ENCODE results near the gene MAPK1IP1L. TPM values are rescaled to one million over a fixed set of nuclear protein-coding genes. Genes with fewer than 3 reads are reported as not detected.
"Not testable (repeated sequence)": the region's sequence is repeated elsewhere in the genome, so short reads cannot be mapped to it uniquely, and the experiment has no call there.

MAPK1IP1L gene
- total and polyA plus RNA-seq, 4 donors: 29.0 to 101 (median 64.7) TPM

- no CpG with 5 or more reads among the region's 4 CpGs for WGBS (ENCODE audit: insufficient coverage)
- Histone ChIP-seq H3K4me3 (ENCODE audit: low read depth, low read length) (peak overlapping the region; percentile 89), H3K4me1 (ENCODE audit: control insufficient read depth, insufficient read depth, low read length) (no peaks in the 10 kb centered on the region)
Observed at GRCh38 chr14:55028476-55028875, 23.0 kb upstream of the MAPK1IP1L start.

GRCh38 chr14:55031190-55031589 lies 20.3 kb upstream of the MAPK1IP1L start:
- no peak for DNase-seq (ENCODE audit: low read depth in 4 of 6, low spot score in 6 of 6)
- no peak overlapping the region for H3K27ac ChIP-seq (ENCODE audit: low read depth, low read length)
- H3K36me3 ChIP-seq (ENCODE audit: control insufficient read depth, insufficient read depth, low read length): peaks cover 5% of the 10 kb centered on the region
- no CpG with 5 or more reads among the region's 2 CpGs for WGBS (ENCODE audit: insufficient coverage)
- no peaks in the 10 kb centered on the region for H3K4me1 ChIP-seq (ENCODE audit: control insufficient read depth, insufficient read depth, low read length)
- no peak overlapping the region for H3K4me3 ChIP-seq (ENCODE audit: low read depth, low read length)
- no peaks in the 10 kb centered on the region for H3K27me3 ChIP-seq (ENCODE audit: control insufficient read depth, insufficient read depth, low read length)
- no peaks in the 10 kb centered on the region for H3K9me3 ChIP-seq (ENCODE audit: control insufficient read depth, insufficient read depth, low read length)

More at GRCh38 chr14:55028476-55028875, 23.0 kb upstream of the MAPK1IP1L start:
- H3K9me3 ChIP-seq (ENCODE audit: control insufficient read depth, insufficient read depth, low read length): no peaks in the 10 kb centered on the region
- no peaks in the 10 kb centered on the region for H3K36me3 ChIP-seq (ENCODE audit: control insufficient read depth, insufficient read depth, low read length)
- no peaks in the 10 kb centered on the region for H3K27me3 ChIP-seq (ENCODE audit: control insufficient read depth, insufficient read depth, low read length)
- DNase-seq (ENCODE audit: low read depth in 4 of 6, low spot score in 6 of 6): no peak
- H3K27ac ChIP-seq (ENCODE audit: low read depth, low read length): no peak overlapping the region

- not testable (repeated sequence) for H3K4me1 ChIP-seq (ENCODE audit: control insufficient read depth, insufficient read depth, low read length); H3K27me3 ChIP-seq (ENCODE audit: control insufficient read depth, insufficient read depth, low read length); H3K27ac ChIP-seq (ENCODE audit: low read depth, low read length); H3K4me3 ChIP-seq (ENCODE audit: low read depth, low read length); H3K9me3 ChIP-seq (ENCODE audit: control insufficient read depth, insufficient read depth, low read length); DNase-seq (ENCODE audit: low read depth in 4 of 6, low spot score in 6 of 6)
- H3K36me3 ChIP-seq (ENCODE audit: control insufficient read depth, insufficient read depth, low read length): peaks cover 14% of the 10 kb centered on the region
Observed at GRCh38 chr14:55037995-55038394, 13.5 kb upstream of the MAPK1IP1L start.

- Histone ChIP-seq H3K36me3 (ENCODE audit: control insufficient read depth, insufficient read depth, low read length) (peaks cover 14% of the 10 kb centered on the region), H3K9me3 (ENCODE audit: control insufficient read depth, insufficient read depth, low read length) (no peaks in the 10 kb centered on the region), H3K27ac (ENCODE audit: low read depth, low read length) (no peak overlapping the region), H3K4me3 (ENCODE audit: low read depth, low read length) (no peak overlapping the region), H3K27me3 (ENCODE audit: control insufficient read depth, insufficient read depth, low read length) (no peaks in the 10 kb centered on the region), H3K4me1 (ENCODE audit: control insufficient read depth, insufficient read depth, low read length) (no peaks in the 10 kb centered on the region)
- DNase-seq (ENCODE audit: low read depth in 4 of 6, low spot score in 6 of 6): no peak
Observed at GRCh38 chr14:55038708-55039107, 12.7 kb upstream of the MAPK1IP1L start.

DNA sequence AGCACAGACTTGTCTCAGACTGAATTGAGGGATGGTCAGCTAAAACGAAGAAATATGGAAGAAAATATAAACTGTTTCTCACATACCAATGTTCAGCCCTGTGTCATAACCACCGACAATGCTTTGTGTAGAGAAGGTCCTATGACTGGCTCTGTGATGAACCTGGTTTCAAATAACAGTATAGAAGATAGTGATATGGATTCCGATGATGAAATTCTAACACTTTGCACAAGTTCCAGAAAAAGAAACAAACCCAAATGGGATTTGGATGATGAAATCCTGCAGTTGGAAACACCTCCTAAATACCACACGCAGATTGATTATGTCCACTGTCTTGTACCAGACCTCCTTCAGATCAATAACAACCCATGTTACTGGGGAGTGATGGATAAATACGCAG lies 7.9 kb upstream of the MAPK1IP1L start:
- Histone ChIP-seq H3K27me3 (ENCODE audit: control insufficient read depth, insufficient read depth, low read length) (no peaks in the 10 kb centered on the region), H3K27ac (ENCODE audit: low read depth, low read length) (no peak overlapping the region), H3K4me1 (ENCODE audit: control insufficient read depth, insufficient read depth, low read length) (no peaks in the 10 kb centered on the region), H3K4me3 (ENCODE audit: low read depth, low read length) (no peak overlapping the region), H3K36me3 (ENCODE audit: control insufficient read depth, insufficient read depth, low read length) (peaks cover 3% of the 10 kb centered on the region), H3K9me3 (ENCODE audit: control insufficient read depth, insufficient read depth, low read length) (no peaks in the 10 kb centered on the region)
- WGBS (ENCODE audit: insufficient coverage): no CpG with 5 or more reads among the region's 5 CpGs
- DNase-seq (ENCODE audit: low read depth in 4 of 6, low spot score in 6 of 6): no peak

GRCh38 chr14:55045087-55045486 lies 6.4 kb upstream of the MAPK1IP1L start:
- no peaks in the 10 kb centered on the region for H3K27me3 ChIP-seq (ENCODE audit: control insufficient read depth, insufficient read depth, low read length)
- H3K36me3 ChIP-seq (ENCODE audit: control insufficient read depth, insufficient read depth, low read length): no peaks in the 10 kb centered on the region
- DNase-seq (ENCODE audit: low read depth in 4 of 6, low spot score in 6 of 6): no peak
- H3K4me3 ChIP-seq (ENCODE audit: low read depth, low read length): no peak overlapping the region
- H3K4me1 ChIP-seq (ENCODE audit: control insufficient read depth, insufficient read depth, low read length): no peaks in the 10 kb centered on the region
- H3K9me3 ChIP-seq (ENCODE audit: control insufficient read depth, insufficient read depth, low read length): no peaks in the 10 kb centered on the region
- no peak overlapping the region for H3K27ac ChIP-seq (ENCODE audit: low read depth, low read length)

DNA sequence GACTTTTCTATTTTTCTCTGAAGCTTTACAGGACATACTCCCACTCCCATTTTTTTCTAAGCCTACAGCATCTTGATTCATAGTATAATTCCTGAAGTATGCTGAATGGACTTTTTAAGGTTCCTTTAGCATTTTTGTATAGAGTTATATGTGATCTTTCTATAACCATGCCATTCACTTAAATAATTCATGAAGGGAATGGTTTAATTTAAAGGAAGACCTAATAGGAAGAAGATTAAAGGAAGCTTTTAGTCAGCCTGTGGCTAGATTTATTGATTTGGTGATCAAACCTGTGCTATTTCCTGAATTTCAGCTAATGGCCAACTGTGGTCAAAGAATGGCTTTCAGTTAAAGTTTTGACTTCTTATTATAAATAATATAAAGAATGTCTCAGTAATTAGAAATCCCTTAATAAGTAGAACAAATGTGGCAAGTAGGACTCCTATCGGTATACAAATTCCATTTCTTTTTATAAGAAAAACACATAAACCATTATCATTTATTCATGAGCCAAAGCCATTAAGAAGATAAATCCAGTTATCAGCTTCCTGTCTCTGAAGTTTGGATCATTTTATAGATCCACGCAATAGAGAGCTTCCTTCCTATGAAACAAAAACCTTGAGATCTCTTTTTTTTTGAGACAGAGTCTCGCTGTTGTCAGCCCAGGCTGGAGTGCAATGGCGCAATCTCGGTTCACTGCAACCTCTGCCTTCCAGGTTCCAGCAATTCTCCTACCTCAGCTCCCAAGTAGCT lies 4.0 kb upstream of the MAPK1IP1L start:
- 94% methylated on average over 5 of the region's 5 CpGs for WGBS (ENCODE audit: insufficient coverage)
- Histone ChIP-seq H3K9me3 (ENCODE audit: control insufficient read depth, insufficient read depth, low read length) (no peaks in the 10 kb centered on the region), H3K36me3 (ENCODE audit: control insufficient read depth, insufficient read depth, low read length) (no peaks in the 10 kb centered on the region), H3K27me3 (ENCODE audit: control insufficient read depth, insufficient read depth, low read length) (no peaks in the 10 kb centered on the region), H3K4me1 (ENCODE audit: control insufficient read depth, insufficient read depth, low read length) (peaks cover 9% of the 10 kb centered on the region), H3K4me3 (ENCODE audit: low read depth, low read length) (no peak overlapping the region), H3K27ac (ENCODE audit: low read depth, low read length) (no peak overlapping the region)
- no peak for DNase-seq (ENCODE audit: low read depth in 4 of 6, low spot score in 6 of 6)

DNA sequence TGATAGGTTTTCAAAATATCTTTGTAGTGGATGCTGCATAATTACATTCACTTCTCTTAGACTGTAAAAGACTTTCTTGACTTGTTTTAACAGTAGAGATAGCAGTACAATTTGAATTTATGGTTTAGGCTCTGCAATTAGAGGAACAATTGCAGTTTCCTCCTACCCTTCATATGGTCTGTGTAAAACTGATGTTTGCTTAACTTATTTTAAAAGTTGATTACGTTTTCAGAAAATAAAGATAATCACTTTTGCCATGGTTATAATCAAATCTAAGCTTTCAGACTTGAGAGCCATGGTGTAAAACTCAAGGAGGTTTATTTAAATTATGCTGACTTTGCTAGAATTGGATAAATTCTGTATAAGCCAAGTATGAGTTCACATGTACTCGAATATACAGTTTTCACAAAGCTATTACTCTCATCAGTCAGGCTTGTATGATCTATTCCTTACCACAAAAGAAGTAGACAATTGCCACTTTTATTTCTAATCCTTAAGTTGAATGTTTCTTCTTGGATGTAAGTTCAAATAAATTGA lies 2.5 kb upstream of the MAPK1IP1L start:
- no peaks in the 10 kb centered on the region for H3K27me3 ChIP-seq (ENCODE audit: control insufficient read depth, insufficient read depth, low read length)
- no peak for DNase-seq (ENCODE audit: low read depth in 4 of 6, low spot score in 6 of 6)
- peaks cover 9% of the 10 kb centered on the region for H3K4me1 ChIP-seq (ENCODE audit: control insufficient read depth, insufficient read depth, low read length)
- H3K36me3 ChIP-seq (ENCODE audit: control insufficient read depth, insufficient read depth, low read length): peaks cover under 1% of the 10 kb centered on the region
- WGBS (ENCODE audit: insufficient coverage): no CpG with 5 or more reads among the region's 2 CpGs
- no peaks in the 10 kb centered on the region for H3K9me3 ChIP-seq (ENCODE audit: control insufficient read depth, insufficient read depth, low read length)
- no peak overlapping the region for H3K4me3 ChIP-seq (ENCODE audit: low read depth, low read length)
- H3K27ac ChIP-seq (ENCODE audit: low read depth, low read length): no peak overlapping the region

GRCh38 chr14:55051165-55051422 lies 353 bp upstream of the MAPK1IP1L start:
- 3% methylated on average over 10 of the region's 10 CpGs for WGBS (ENCODE audit: insufficient coverage)

GRCh38 chr14:55052269-55052930 lies 953 bp downstream of the MAPK1IP1L start:
- Histone ChIP-seq H3K27ac (ENCODE audit: low read depth, low read length) (peak overlapping the region; percentile 98), H3K4me1 (ENCODE audit: control insufficient read depth, insufficient read depth, low read length) (peaks cover 9% of the 10 kb centered on the region), H3K36me3 (ENCODE audit: control insufficient read depth, insufficient read depth, low read length) (peaks cover 8% of the 10 kb centered on the region), H3K4me3 (ENCODE audit: low read depth, low read length) (peak overlapping the region; percentile 83), H3K9me3 (ENCODE audit: control insufficient read depth, insufficient read depth, low read length) (no peaks in the 10 kb centered on the region), H3K27me3 (ENCODE audit: control insufficient read depth, insufficient read depth, low read length) (no peaks in the 10 kb centered on the region)
- 0% methylated on average over 7 of the region's 14 CpGs for WGBS (ENCODE audit: insufficient coverage)
- DNase-seq (ENCODE audit: low read depth in 4 of 6, low spot score in 6 of 6): peak in 1 of 6 donors; percentile 55

More at GRCh38 chr14:55051165-55051422, 353 bp upstream of the MAPK1IP1L start:
- Histone ChIP-seq H3K4me1 (ENCODE audit: control insufficient read depth, insufficient read depth, low read length) (peaks cover 9% of the 10 kb centered on the region), H3K4me3 (ENCODE audit: low read depth, low read length) (peak overlapping the region; percentile 83), H3K27ac (ENCODE audit: low read depth, low read length) (peak overlapping the region; percentile 98), H3K27me3 (ENCODE audit: control insufficient read depth, insufficient read depth, low read length) (no peaks in the 10 kb centered on the region), H3K9me3 (ENCODE audit: control insufficient read depth, insufficient read depth, low read length) (no peaks in the 10 kb centered on the region), H3K36me3 (ENCODE audit: control insufficient read depth, insufficient read depth, low read length) (peaks cover 5% of the 10 kb centered on the region)
- DNase-seq (ENCODE audit: low read depth in 4 of 6, low spot score in 6 of 6): no peak
